Right atrium auricular region (tissue), 2 donors: ENCODE results near the gene ZNF521. TPM values are rescaled to one million over a fixed set of nuclear protein-coding genes. Genes with fewer than 3 reads are reported as not detected.

ENCODE experiments used
- DNase-seq: peaks from one replicate; pipeline ENCODE4 v3.0.0-alpha.2; 2019; ENCODE audit warnings: low spot score
- H3K27ac ChIP-seq, 2 donors: fragments of 200-600 bp; sonication (generic); 1 replicate in 1 of 2; 2 replicates in 1 of 2; pipeline ENCODE4 v1.5.1; 2016 to 2019
- H3K27me3 ChIP-seq, 2 donors: fragments of 200-600 bp; sonication (generic); one replicate each; pipeline versions ENCODE4 v1.5.1 to v1.6.0; 2017 to 2019
- H3K36me3 ChIP-seq: fragments of 200-600 bp; sonication (generic); one replicate; pipeline ENCODE4 v1.5.1; 2016
- H3K4me1 ChIP-seq, 2 donors: fragments of 200-600 bp; sonication (generic); one replicate each; pipeline versions ENCODE4 v1.5.1 to v1.6.0; 2017 to 2019
- H3K4me3 ChIP-seq, 2 donors: fragments of 200-600 bp; sonication (generic); 1 replicate in 1 of 2; 2 replicates in 1 of 2; pipeline ENCODE4 v1.5.1; 2017 to 2019; ENCODE audit warnings: mild to moderate bottlenecking in 1 of 2, moderate library complexity in 1 of 2
- H3K9me3 ChIP-seq, 2 donors: fragments of 200-600 bp; sonication (generic); one replicate each; pipeline ENCODE4 v1.5.1; 2019
- total RNA-seq, 2 donors: library from RNA; depleted of rRNA; stranded (reverse); fragments of >200 nt; gene quantifications; one replicate each; pipeline ENCODE4 v1.1.0, GENCODE V29; 2016
- TF ChIP-seq, protein P1 (sequence below), 2 donors: fragments of 200-600 bp; sonication (generic); IDR thresholded peaks; one replicate each; pipeline ENCODE4 v1.5.1; 2019; ENCODE audit warnings: antibody characterized with exemption in 2 of 2

Gene ZNF521
- total RNA-seq, 2 donors from 2014 or later: 36.1 to 37.5 TPM

DNA sequence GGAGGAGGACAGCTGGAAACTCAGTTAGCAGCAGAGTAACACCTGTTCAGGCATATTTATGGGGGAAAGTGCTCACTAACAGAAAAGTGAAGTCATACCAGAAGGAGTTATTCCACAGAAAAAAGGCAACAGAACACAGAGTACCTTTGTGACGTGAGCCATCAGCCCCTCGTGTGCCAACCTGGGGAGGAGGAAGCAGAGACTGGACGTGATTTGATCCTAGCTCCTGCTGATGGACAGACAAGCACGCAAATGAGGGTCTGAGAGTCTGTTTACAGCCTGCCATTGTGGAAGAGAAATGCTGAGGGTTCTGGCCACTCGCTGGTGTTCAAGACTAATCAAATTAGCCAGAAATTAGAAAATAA lies 120.7 kb downstream of the ZNF521 start:
- Histone ChIP-seq H3K27me3 (no peaks in the 10 kb centered on the region), H3K36me3 (peaks cover 8% of the 10 kb centered on the region), H3K9me3 (no peaks in the 10 kb centered on the region), H3K4me3 (no peak overlapping the region), H3K4me1 (peaks cover 0 to 76% of the 10 kb centered on the region in 2 donors), H3K27ac (peak overlapping the region; percentile 67 to 84)
- TF ChIP-seq, protein P1, sequence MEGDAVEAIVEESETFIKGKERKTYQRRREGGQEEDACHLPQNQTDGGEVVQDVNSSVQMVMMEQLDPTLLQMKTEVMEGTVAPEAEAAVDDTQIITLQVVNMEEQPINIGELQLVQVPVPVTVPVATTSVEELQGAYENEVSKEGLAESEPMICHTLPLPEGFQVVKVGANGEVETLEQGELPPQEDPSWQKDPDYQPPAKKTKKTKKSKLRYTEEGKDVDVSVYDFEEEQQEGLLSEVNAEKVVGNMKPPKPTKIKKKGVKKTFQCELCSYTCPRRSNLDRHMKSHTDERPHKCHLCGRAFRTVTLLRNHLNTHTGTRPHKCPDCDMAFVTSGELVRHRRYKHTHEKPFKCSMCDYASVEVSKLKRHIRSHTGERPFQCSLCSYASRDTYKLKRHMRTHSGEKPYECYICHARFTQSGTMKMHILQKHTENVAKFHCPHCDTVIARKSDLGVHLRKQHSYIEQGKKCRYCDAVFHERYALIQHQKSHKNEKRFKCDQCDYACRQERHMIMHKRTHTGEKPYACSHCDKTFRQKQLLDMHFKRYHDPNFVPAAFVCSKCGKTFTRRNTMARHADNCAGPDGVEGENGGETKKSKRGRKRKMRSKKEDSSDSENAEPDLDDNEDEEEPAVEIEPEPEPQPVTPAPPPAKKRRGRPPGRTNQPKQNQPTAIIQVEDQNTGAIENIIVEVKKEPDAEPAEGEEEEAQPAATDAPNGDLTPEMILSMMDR (IDR thresholded peaks at IDR 0.05): no peak
- peak; percentile 69 for DNase-seq

DNA sequence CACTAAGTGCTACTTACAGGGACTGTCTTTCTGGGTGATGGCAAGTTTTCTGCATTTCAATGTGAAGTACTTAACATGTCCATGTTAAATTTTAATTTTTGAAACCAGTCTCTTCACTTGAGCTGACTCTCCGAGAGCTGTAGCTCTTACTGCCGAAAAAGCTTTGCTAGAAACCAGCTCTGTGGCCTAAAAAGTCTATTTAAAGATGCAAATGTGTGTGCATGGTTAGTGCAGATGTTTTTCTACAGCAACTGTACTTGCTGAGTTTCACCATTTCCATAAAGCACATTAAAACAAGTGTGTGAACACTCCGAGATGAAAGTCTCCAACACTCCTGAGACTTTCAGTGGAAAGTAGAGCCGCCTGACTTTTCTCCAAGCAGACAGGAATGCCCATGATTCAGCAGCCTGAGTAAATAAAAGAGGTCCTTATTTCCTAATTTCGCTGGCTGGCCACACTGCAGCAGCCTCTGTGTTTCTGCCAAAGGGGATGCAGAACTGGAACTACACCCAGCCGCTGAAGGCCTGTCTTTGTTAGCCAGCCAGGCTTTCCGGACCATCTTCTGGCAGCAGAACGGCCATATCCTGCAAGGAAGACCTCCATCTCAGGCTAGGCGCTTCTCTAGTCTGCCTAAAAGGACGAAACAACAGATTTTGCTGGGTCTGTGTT lies 121.2 kb downstream of the ZNF521 start:
- Histone ChIP-seq H3K4me3 (no peak overlapping the region), H3K4me1 (peaks cover 0 to 72% of the 10 kb centered on the region in 2 donors), H3K36me3 (peaks cover 12% of the 10 kb centered on the region), H3K27ac (peak overlapping the region; percentile 67 to 84), H3K27me3 (no peaks in the 10 kb centered on the region), H3K9me3 (no peaks in the 10 kb centered on the region)
- TF ChIP-seq, protein P1 (IDR thresholded peaks at IDR 0.05): no peak
- peak; percentile 93 for DNase-seq

DNA sequence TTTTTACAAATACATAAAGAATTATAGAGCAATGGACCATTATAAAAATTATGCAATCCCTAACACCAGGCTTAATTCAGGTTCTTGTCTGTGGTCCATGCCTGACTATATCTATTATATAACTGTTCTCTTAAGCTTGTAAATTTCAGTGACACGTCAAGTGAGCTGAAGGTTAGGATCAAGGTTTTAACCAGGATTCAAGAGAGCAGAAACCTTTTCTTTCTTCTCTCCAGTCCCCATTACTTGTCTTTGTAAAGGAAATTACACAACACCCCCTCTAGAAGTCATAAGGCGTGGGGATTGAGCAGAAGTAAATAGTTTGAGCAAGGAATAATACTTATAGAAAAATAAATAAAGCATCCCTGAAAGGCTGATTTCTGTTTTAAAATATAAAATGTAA lies 122.0 kb downstream of the ZNF521 start:
- H3K27ac ChIP-seq: peak overlapping the region; percentile 67 to 84
- H3K27me3 ChIP-seq: no peaks in the 10 kb centered on the region
- H3K4me1 ChIP-seq: peaks cover 0 to 63% of the 10 kb centered on the region in 2 donors
- DNase-seq: no peak
- no peak overlapping the region for H3K4me3 ChIP-seq
- peaks cover 21% of the 10 kb centered on the region for H3K36me3 ChIP-seq
- TF ChIP-seq, protein P1 (IDR thresholded peaks at IDR 0.05): no peak
- no peaks in the 10 kb centered on the region for H3K9me3 ChIP-seq

DNA sequence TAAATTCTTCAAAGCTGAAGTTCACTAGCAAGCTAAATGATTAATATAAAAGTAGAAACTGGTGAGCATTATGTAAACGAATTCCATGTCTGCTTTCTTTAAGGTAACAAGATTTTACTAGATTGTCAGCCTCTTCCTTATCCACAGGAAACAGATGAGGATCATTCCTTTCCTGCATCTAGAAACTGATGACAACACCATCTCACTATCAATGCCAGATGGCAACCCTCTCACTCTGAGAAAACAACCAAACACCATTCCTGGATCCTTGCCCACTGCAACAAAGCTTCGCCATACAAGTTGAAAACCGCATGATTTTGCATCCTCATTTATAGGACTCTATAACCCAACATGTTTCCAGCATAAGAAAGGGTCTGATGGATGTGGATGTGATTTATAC lies 122.9 kb downstream of the ZNF521 start:
- Histone ChIP-seq H3K27me3 (no peaks in the 10 kb centered on the region), H3K9me3 (no peaks in the 10 kb centered on the region), H3K27ac (peak overlapping the region; percentile 4 to 84), H3K36me3 (peaks cover 21% of the 10 kb centered on the region), H3K4me1 (peaks cover 0 to 61% of the 10 kb centered on the region in 2 donors), H3K4me3 (no peak overlapping the region)
- no peak for DNase-seq
- TF ChIP-seq, protein P1 (IDR thresholded peaks at IDR 0.05): no peak

DNA sequence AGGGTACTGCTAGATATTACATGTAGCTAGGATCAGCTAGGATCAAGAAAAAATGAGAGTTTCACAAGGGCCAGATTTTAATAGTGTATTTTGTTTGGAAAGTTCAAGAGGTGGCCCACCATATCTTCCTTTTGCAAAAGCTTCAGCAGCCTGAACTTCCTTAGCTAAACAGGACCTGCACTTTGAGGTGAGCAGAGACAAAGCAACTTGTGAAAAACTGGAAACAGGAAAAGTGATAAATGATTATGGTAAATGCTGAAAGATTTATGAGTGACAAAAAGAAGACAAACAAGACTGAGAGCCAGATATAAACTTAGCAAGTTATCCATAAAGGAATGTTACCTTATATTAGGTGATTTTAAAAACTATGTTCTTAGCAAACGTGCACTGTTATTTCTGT lies 123.6 kb downstream of the ZNF521 start:
- TF ChIP-seq, protein P1 (IDR thresholded peaks at IDR 0.05): no peak
- Histone ChIP-seq H3K9me3 (no peaks in the 10 kb centered on the region), H3K4me1 (peaks cover 0 to 59% of the 10 kb centered on the region in 2 donors), H3K27me3 (no peaks in the 10 kb centered on the region), H3K36me3 (peaks cover 21% of the 10 kb centered on the region), H3K4me3 (no peak overlapping the region), H3K27ac (peak overlapping the region; percentile 4 to 84)
- DNase-seq: no peak

DNA sequence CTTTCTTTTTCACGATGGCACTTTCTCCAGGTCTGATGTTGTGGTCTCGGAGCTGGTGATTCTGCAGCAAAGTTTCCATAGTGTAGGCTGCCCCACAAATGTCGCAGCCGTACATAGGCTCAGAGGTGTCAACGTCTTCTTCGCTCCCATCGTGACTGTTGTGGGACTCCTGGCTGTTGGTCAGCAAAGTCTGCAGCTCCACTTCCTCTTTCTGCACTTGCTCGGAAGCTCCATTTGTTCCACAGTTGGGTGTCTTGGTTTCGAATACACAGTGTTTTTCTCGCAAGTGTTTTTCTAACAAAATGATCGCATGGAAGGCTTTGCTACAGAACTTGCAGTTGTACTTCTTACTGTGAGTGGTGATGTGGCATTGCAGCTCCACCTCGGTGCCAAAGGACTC lies 126.8 kb downstream of the ZNF521 start:
- DNase-seq: no peak
- peaks cover 0 to 34% of the 10 kb centered on the region in 2 donors for H3K4me1 ChIP-seq
- TF ChIP-seq, protein P1 (IDR thresholded peaks at IDR 0.05): no peak
- H3K36me3 ChIP-seq: peaks cover 21% of the 10 kb centered on the region
- H3K27me3 ChIP-seq: no peaks in the 10 kb centered on the region
- H3K9me3 ChIP-seq: no peaks in the 10 kb centered on the region
- H3K27ac ChIP-seq: no peak overlapping the region
- no peak overlapping the region for H3K4me3 ChIP-seq
